DLD1 (cell line): ENCODE results near the gene SLC24A3.
"Not testable (repeated sequence)": the region's sequence is repeated elsewhere in the genome, so short reads cannot be mapped to it uniquely, and the experiment has no call there.

Experiments
- in situ Hi-C: cut with HindIII; loops from 2 replicates; pipeline ENCODE4 v1.10.0; 2017; ENCODE audit warnings: low sequenced_read_pairs

SLC24A3 gene

DNA sequence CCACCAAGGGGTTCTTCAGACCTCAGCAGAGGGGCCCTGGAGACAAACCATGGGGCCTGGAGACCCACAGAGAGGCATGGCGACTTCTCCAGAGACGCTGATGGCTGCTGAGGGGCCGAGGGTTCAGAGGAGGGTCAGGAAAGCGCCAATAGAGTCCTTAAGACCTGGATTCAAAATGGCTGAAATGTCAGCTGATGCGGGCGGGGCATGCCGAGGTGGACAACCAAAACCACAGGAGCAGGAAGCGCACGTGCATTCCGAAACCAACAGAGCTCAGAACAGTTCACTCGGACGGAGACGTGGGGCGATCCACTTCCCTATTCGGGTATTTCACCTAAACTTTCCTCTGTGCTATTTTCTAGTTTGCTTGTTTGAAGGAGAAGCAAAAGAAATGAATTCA lies 445.7 kb downstream of the SLC24A3 start:
- in situ Hi-C loops, result no loop called here

DNA sequence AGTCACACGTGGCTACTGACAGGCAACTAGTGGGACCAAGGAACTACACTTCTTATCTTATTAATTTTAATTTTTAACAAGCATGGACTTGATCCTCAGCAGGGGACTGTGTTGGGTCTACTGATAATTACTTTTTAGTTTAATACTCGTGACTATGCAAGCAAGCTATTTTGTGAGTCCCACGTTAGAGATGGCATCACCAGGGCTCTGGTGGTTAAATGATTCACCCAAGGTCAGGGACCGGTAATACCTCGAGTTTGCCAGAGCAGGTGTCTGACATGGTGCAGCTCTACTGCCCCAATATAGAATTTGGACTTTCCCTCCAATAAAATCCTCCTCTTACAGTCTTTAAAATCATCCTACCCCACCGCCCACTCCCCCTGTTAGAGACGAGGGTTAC lies 447.0 kb downstream of the SLC24A3 start:
- in situ Hi-C loops, result no loop called here

DNA sequence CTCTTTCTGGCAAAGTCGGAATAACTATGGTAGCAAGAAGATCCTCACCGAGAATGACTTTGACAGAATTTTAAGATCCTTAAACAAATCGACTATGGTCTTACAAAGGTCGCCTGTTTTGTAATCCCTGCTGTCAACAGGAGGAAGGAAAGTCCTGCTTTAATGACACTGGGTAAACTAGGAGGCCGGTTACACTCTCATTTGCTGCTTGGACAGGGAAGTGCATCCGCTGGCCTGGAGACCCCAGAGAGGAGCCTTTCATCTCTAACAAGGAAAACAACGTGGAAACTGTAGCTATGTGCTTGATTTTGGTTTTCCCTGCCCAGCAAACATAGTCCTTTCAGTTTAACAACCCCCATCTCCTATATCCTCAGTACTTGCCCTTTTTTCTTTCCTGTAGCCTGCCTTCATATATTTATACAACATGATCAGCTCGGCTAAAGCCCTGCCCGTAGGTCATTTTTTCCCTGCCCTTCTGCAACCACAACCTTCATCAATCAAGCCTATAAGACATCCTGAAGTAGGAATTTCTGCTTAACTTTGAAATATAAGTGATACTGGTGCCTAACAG lies 448.5 kb downstream of the SLC24A3 start:
- in situ Hi-C loops, result no loop called here

DNA sequence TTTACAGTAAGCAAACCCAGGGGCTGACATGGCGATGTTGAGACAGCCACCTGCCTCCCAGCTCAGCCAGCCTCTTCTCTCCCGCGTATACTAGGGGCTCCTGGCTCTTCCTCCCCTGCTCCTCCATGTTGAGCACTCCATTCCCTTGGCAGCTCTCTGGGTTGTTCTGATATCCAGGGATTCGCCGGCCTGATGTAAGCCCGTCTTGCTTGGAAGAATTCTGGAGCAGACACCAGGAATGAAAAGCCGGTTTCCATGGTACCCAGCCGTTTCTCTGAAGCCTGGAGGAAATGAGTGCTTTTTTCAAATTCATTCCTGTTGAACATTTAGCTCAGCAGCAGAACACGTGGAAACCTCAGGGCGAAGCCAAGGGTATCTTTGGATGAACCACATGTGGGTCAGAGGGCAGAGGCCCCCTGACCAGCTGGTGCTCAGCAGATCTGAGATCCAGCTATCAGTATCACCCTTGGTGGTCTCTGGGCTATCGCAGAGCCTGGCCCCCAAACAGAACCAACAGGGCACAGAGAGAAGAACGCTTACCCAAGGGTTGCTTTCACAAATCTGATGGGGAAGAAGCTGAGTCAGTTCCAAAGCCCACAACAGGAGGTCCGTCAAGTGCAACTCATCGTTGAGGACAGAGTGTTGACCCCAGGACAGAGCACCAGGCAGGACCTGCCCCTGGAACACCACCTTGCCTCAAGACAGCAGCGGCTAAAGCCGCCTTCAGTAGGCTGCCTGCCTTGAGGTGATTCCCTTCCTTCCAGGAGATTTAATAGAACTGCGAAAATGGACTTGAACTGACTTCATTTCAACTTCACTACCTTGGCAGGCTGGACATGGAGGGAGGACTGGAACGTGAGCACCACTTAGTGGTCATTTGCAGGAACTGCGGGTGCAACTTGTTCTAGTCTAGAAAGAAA lies 449.5 kb downstream of the SLC24A3 start:
- in situ Hi-C loops, result no loop called here

DNA sequence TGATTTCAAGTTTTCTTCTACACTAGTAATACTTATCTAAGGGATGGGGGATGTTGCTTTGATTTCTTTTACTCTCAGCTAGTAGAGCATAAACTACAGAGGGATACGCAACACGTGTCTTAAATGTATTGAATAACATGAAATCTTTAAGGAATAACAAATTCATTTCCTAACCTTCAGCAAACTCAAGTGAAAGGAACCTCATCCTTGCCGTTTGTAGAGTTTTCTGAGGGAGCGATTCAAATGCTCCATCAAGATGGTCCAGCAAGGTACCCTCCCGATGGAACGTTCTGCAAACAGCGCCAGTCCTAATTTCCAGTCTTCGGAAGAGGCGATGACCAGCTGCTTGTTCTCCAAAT lies 450.2 kb downstream of the SLC24A3 start:
- in situ Hi-C loops, result no loop called here

DNA sequence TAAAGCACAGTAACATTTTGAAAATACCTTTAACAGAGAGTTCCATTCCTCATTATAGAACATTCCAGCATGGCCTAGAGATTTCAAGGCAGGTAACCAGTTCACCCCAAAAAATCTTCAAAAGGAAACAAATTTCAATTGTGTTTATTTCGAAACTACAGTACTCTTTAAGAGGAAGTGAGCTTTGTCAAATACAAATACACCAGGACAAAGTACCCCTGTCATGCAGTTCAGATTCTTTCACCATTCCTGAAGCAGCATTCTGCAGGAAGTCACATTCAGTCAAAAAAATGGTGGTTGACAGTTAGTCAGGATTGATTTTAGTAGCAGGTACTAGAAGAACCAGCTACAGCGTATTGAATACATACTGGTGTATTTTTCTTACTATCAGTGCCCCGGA lies 456.0 kb downstream of the SLC24A3 start:
- in situ Hi-C loops, result no loop called here

DNA sequence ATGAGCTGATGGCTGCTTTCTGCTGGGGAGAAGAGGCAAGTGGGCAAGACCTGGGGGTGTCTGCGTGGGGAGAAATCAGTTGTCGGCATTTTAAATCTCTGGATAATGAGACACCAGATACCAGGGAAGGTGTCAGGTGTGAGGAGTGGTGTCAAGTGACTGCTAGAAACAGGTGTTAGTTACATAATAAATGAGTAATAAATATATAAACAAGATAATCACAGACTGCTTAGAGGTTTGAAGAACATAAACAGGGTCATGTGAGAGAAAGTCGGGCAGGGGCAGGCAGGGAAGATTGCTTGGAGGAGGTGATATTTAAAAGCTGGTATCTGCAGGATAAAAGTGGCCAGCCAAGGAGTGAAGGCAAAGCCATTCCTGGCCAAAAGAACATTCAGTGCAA lies 458.4 kb downstream of the SLC24A3 start:
- in situ Hi-C loops, result no loop called here

DNA sequence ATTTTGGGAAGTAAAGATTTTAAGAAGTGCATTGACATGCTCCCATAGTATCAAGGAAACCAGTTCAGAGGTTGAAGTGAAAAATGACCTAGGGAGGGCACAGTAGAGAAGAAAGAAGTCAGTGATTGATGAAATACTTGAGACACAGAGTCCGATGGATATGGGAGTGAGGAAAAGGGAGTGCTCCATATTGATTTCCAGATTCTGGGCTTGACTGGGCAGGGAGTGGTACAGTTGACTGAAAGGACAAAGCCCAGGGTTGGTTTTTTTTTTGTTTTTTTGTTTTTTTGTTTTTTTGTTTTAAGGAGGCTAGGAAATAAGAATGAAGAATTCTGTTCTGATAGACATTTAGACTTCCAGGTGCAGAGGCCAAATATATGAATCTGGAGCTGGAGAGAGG lies 458.9 kb downstream of the SLC24A3 start:
- in situ Hi-C loops, result no loop called here

DNA sequence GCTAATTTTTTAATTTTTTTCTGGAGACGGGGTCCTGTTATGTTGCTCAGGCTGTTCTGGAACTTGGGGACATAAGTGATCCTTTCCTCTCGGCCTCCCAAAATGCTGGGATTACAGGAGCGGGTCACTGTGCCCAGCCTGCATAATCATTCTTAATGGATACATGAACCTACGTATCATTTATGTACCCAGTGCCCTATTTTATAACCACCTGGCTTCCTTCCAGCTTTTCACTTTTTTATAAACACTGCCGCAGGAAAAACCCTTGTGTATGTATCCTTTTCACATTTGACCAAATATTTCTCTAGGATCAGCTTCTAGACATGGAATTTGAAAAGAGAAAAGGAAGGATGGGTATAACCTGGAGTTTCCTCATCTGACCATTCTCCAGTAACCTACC lies 460.1 kb downstream of the SLC24A3 start:
- in situ Hi-C loops, result no loop called here

DNA sequence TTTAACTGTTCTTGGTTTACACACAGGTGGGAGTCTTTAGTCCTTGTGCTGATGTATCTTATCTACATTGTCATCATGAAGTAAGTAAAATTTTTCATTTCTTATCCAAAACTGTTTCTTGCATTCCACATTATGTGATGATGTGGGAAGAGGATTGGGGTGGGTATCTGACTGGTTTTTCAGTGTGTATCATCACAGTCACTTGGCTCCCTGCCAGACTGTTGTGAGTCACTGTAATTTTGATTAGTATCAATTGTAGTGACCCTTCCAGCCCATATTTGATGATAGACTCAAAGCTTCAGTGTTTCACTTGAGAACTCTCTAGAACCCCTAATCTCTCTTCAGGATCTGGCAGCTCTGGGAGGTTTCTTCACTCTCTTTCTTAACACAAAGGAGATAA lies 461.1 kb downstream of the SLC24A3 start:
- in situ Hi-C loops, result no loop called here

DNA sequence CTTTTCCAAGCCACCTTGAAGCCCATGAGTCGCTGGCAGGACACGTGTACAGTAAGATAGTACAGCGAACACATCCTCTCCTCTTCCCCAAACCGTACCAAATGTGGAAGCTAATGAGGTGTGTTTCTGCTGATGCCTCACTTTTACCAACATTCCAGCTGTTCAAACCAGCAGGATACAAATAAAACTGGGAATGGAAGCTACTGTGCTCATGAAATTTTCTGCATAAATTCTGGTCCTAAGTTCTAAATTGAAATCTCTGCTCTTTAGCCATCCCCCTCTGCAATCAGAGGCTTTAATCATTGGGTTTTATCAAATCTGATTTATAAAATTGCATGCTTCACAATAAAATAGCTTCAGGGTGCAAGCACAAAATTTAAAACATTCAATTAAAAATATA lies 463.8 kb downstream of the SLC24A3 start:
- in situ Hi-C loops, result no loop called here

DNA sequence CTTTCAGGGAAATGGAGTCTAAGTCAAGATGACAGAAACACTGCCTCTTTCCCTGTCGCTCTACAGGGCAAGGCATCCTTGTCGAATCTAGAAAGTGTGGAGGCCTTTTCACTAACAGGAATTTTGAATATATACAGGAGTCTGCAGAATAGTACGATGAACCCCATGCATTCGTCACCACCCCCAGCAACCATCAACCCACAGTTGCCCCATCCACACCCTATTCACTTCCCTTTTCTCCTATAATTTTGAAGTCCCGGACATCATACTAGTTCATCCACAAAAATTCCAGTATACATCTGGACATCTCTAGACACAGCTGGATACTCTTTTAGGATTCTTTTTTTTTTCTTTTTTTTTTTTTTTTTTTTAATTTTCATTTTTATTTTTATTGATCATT lies 464.9 kb downstream of the SLC24A3 start:
- in situ Hi-C loops, result no loop called here

DNA sequence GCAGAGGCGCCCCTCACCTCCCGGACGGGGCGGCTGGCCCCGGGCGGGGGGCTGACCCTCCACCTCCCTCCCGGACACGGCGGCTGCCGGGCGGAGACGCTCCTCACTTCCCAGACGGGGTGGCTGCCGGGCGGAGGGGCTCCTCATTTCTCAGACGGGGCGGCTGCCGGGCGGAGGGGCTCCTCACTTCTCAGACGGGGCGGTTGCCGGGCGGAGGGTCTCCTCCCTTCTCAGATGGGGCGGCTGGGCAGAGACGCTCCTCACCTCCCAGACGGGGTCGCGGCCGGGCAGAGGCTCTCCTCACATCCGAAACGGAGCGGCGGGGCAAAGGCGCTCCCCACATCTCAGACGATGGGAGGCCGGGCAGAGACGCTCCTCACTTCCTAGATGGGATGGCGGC lies 466.1 kb downstream of the SLC24A3 start:
- in situ Hi-C loops, result not testable (repeated sequence)

DNA sequence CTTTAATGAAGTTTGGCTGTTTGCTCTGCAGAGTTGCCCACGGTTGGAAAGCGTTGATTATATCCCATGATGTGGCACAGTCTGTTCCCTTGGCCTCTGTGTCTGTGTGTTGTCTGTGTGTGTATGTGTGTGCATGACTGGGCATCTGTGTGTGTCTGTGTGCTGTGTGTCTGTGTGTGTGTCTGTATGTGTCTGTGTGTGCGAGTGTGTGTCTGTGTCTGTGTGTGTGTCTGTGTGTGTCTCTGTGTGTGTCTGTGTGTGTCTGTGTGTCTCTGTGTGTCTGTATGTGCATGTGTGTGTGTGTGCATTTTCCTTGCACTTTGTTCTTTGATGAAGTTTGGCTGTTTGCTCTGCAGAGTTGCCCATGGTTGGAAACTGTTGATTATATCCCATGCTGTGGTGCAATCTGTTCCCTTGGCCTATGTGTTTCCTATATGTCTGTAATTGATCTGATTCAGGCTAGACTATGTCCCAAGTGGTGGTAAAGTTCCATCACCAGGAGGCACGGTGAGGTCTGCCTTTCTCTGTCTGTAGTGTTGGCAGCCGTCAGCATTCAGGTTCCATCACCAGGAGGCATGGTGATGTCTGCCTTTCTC lies 467.6 kb downstream of the SLC24A3 start:
- in situ Hi-C loops, result no loop called here

DNA sequence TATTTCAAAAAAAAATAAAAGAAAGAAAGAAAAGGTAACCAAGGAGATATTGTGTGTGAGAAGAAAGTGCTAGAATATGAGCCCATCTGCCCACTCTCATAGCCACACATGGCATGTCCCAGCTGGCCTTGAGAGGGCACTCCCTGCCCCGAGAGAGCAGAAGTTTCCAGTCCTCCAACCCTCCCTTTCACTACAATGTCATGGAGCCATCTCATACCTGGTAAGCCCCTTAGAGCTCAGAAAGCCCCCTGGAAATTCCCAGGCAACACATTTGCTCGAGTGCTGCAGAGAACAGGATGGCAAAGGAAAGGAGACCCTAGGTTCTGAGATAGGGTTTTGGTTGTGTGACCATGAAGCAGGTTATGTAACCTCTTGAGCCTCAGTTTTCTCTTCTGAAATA lies 469.8 kb downstream of the SLC24A3 start:
- in situ Hi-C loops, result no loop called here

DNA sequence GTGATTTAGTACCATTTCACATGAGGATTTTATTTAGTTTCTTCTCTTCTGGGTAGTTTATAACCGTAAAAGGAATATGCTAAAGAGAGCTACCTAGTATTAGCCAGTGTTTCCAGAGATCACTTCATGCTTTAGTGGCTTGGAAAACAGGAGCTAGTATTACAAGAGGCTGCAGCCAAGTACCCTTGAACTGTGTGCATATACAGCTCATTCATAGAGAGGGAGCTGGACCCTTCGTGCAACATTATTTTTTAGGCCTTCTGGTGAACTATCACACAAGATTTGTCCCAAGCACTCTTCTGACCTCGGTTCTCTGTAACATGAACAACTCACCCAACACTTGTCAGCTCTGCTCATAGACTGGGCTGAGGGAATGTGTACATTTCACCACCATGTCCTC lies 470.7 kb downstream of the SLC24A3 start:
- in situ Hi-C loops, result no loop called here

DNA sequence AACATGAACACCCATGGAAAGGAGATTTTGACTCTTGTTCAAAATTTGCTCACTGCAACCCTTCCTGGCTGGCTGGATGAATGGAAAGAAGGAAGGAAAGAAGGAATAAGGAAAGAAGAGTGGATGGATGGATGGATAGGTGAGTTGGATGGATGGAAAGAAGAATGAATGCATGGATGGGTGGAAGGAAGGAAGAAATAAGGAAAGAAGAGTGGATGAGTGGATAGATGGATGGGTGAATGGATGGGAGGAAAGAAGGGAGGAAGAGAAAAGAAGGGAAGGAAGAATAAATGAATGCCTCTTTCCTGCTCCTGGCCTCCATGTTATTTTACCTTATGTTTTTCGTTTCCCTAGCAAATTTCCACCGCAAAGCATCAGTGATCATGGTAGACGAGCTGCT lies 471.4 kb downstream of the SLC24A3 start:
- in situ Hi-C loops, result no loop called here

DNA sequence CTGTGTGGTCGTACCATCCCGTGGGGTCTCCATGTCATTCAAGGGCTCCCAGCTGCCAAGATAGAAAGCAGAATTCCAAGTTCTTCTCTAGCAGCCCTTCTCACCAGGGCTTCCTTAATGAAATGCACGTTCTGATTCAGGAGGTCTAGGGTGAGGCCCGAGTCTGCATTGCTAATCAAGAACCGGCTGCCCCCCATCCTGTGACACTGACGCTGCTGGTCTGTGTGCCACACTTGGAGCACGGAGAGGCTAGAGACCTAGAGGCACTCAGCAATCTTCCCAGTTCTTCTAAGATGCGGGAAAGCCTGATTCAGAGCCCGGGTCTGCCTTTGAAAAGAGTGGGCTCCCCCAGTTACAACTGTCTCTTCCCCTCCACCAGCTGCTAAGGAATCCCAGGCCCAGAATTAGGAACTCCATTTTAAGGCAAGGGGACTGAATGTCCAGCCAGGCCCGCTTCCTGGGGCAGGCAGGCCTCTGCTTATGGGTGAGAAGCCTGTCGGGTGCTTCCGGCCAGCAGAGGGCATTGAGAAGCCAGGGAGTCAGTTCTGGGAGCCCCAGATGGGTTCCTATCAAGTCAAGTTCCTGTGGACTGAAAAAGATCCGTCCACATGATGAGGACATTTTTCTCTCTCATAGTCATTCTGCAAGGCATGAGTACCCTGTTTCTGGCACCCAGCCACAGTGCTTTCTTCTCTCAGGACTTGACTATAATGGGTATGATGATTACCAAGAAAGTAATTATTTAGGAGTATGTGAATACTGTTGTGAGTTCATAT lies 475.8 kb downstream of the SLC24A3 start:
- in situ Hi-C loops, result no loop called here

DNA sequence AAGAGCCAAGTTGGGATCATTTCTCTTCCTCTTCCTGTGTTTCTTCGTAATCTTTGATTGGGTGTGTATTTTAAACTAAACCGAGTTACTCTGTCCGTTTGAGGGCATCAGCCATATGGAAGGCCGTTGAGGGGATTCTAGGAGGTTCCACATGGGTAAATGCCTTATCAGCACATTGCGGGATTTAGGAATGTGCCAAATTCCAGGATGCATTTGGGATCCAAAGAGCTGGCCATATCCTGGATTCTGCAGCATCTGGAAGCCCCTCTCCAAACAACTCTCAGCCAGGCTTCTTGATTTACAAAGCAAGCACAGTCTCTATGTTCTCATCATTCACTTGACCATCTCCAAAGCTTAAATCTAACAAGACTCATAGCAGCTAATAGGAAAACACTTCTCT lies 478.0 kb downstream of the SLC24A3 start:
- in situ Hi-C loops, result no loop called here

DNA sequence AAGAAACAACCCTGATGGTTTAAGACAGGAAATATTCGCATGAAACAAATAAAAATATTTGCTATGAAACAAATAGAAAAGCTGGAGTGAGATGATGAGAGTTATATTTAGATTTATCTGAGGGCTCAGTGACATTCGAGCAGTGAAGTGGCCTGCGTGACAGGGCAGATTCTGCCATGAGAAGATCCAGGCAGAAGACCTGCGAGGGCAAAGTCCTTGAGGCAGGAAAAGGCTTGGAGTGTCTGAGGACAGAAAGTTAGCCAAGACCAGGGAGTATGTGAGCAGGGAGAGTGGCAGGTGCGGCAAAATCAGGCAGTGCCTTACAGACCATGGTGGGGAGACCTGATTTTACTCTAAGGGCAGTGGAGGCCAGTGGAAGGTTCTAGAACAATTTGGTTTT lies 478.7 kb downstream of the SLC24A3 start:
- in situ Hi-C loops, result no loop called here

DNA sequence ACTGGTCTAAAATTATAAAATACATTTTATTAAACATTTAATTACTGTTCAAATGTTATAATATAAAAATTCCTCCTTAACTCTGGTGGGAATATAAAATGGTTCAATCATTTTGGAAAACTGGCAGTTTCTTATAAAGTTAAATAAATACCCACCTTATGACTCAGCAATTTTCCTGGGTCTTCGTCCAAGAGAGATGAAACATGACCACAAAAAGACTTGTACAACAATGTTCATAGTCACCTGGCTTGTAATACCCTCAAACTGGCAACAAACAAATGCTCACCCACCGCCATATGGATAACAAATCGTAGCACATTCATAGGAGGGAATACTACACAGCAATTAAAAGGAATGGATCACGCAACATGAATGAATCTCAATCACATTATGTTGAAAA lies 479.7 kb downstream of the SLC24A3 start:
- in situ Hi-C loops, result no loop called here
